LNCAP (cell line): ENCODE measurements around the gene TFF2.

Experiments
- CTCF ChIP-seq: fragments of 450-650 bp; IDR thresholded peaks from 2 replicates; pipeline ENCODE4 v1.5.1; 2017; ENCODE audit warnings: mild to moderate bottlenecking

Gene TFF2

GRCh38 chr21:42301371-42302075 is 49.3 kb downstream of the TFF2 start:
- TF ChIP-seq CTCF = no peak

- no peak for TF ChIP-seq CTCF
Measured at GRCh38 chr21:42300956-42301355, 49.8 kb downstream of the TFF2 start.

- no peak for TF ChIP-seq CTCF
Measured at GRCh38 chr21:42300045-42300583, 50.7 kb downstream of the TFF2 start.

- TF ChIP-seq CTCF = no peak
Measured at GRCh38 chr21:42299324-42300044, 51.3 kb downstream of the TFF2 start.

- no peak for TF ChIP-seq CTCF
Measured at GRCh38 chr21:42298657-42299056, 52.1 kb downstream of the TFF2 start.

- TF ChIP-seq CTCF = no peak
Measured at GRCh38 chr21:42298237-42298636, 52.6 kb downstream of the TFF2 start.

- TF ChIP-seq CTCF = no peak
Measured at GRCh38 chr21:42297377-42297776, 53.4 kb downstream of the TFF2 start.
